ENCODE results near the gene PIP. TPM values are rescaled to one million over a fixed set of nuclear protein-coding genes. Genes with fewer than 3 reads are reported as not detected.

Gene PIP
- total RNA-seq, 1 experiment from 2014 or later: not detected

GRCh38 chr7:143130541-143130940, 1.3 kb upstream of the PIP start:
- Histone ChIP-seq H3K9me3 (ENCODE audit: low read length) (no peaks in the 10 kb centered on the region), H2AFZ (ENCODE audit: low read length) (no peak overlapping the region), H3K27me3 (ENCODE audit: low read length) (peaks cover 39% of the 10 kb centered on the region), H3K9me2 (replicated peaks; ENCODE audit: low read length) (no peaks in the 10 kb centered on the region), H4K20me1 (ENCODE audit: low read length) (no peaks in the 10 kb centered on the region), H3K4me2 (ENCODE audit: low read length) (no peak overlapping the region), H3F3A (ENCODE audit: low read length, unreplicated experiment) (no peaks in the 10 kb centered on the region), H3K27ac (ENCODE audit: low read length) (no peak overlapping the region), H3K4me3 (ENCODE audit: low read length) (no peak overlapping the region), H3K9ac (ENCODE audit: low read length) (no peak overlapping the region), H3K79me2 (ENCODE audit: low read length) (no peaks in the 10 kb centered on the region), H3K4me1 (ENCODE audit: insufficient read depth, low read length) (0 out of 2 replicates have a peak, but pooled peaks cover 4% of the 10 kb centered on the region), H3K36me3 (ENCODE audit: low read depth, low read length) (no peaks in the 10 kb centered on the region)
- no peak for DNase-seq
- TF ChIP-seq, protein P1, sequence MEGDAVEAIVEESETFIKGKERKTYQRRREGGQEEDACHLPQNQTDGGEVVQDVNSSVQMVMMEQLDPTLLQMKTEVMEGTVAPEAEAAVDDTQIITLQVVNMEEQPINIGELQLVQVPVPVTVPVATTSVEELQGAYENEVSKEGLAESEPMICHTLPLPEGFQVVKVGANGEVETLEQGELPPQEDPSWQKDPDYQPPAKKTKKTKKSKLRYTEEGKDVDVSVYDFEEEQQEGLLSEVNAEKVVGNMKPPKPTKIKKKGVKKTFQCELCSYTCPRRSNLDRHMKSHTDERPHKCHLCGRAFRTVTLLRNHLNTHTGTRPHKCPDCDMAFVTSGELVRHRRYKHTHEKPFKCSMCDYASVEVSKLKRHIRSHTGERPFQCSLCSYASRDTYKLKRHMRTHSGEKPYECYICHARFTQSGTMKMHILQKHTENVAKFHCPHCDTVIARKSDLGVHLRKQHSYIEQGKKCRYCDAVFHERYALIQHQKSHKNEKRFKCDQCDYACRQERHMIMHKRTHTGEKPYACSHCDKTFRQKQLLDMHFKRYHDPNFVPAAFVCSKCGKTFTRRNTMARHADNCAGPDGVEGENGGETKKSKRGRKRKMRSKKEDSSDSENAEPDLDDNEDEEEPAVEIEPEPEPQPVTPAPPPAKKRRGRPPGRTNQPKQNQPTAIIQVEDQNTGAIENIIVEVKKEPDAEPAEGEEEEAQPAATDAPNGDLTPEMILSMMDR (conservative IDR thresholded peaks at IDR 0.05; ENCODE audit: low read depth, low read length): no peak
- TF ChIP-seq EZH2phosphoT487 (IDR thresholded peaks at IDR 0.05; ENCODE audit: borderline replicate concordance, low read length) (no peak), EZH2 (IDR thresholded peaks at IDR 0.05; ENCODE audit: low read length, unreplicated experiment) (no peak)
- no TSS peak for BruUV-seq (replicated peaks)
- CTCF ChIA-PET: no interaction called here
- no peak for ATAC-seq
- intact Hi-C loops (cut with micrococcal nuclease): no loop called here
- POLR2A ChIA-PET (ENCODE audit: unreplicated experiment): no interaction called here

DNA sequence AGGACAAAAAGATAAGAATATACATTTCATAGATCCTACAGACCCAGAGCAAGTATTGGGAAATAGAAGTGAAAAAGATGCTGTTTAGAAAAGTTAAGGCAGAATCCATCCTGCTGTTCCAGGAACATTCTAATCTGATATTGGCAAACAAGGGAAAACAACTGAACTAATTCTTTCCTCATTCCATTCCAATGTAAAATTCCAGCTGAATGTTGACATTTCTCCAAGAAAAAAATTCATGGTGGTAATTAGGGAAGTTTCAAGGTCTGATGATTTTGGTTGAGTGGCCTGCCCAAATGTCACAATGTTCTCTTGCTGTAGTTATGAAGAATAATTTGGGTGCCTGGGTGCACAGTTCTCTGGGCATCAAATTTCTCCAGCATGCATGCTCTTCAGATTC, 15.2 kb downstream of the PIP start:
- ChIA-PET POLR2A (ENCODE audit: unreplicated experiment) (no interaction called here), CTCF (no interaction called here)
- intact Hi-C loops (cut with micrococcal nuclease): no loop called here
- Histone ChIP-seq H3K27me3 (ENCODE audit: low read length) (peaks cover 37% of the 10 kb centered on the region; the same call in 1 of the 2 replicates), H3K4me1 (ENCODE audit: insufficient read depth, low read length) (no peaks in the 10 kb centered on the region), H3F3A (ENCODE audit: low read length, unreplicated experiment) (no peaks in the 10 kb centered on the region), H3K36me3 (ENCODE audit: low read depth, low read length) (no peaks in the 10 kb centered on the region), H4K20me1 (ENCODE audit: low read length) (no peaks in the 10 kb centered on the region), H3K9me3 (ENCODE audit: low read length) (no peaks in the 10 kb centered on the region), H3K4me3 (ENCODE audit: low read length) (no peak overlapping the region), H3K79me2 (ENCODE audit: low read length) (no peaks in the 10 kb centered on the region), H3K9me2 (replicated peaks; ENCODE audit: low read length) (no peaks in the 10 kb centered on the region), H3K4me2 (ENCODE audit: low read length) (no peak overlapping the region), H2AFZ (ENCODE audit: low read length) (no peak overlapping the region), H3K9ac (ENCODE audit: low read length) (no peak overlapping the region), H3K27ac (ENCODE audit: low read length) (no peak overlapping the region)
- DNase-seq (no peak), ATAC-seq (no peak)
- TF ChIP-seq EZH2 (IDR thresholded peaks at IDR 0.05; ENCODE audit: low read length, unreplicated experiment) (no peak), EZH2phosphoT487 (IDR thresholded peaks at IDR 0.05; ENCODE audit: borderline replicate concordance, low read length) (no peak)
- TF ChIP-seq, protein P1 (conservative IDR thresholded peaks at IDR 0.05; ENCODE audit: low read depth, low read length): no peak
- BruUV-seq (replicated peaks): no TSS peak

- intact Hi-C loops (cut with micrococcal nuclease): no loop called here
- H3K9me3 ChIP-seq (ENCODE audit: low read length): no peaks in the 10 kb centered on the region
- no peak overlapping the region for H3K27ac ChIP-seq (ENCODE audit: low read length)
- no peaks in the 10 kb centered on the region for H3K9me2 ChIP-seq (replicated peaks; ENCODE audit: low read length)
- H3K9ac ChIP-seq (ENCODE audit: low read length): no peak overlapping the region
- H2AFZ ChIP-seq (ENCODE audit: low read length): no peak overlapping the region
- H3K79me2 ChIP-seq (ENCODE audit: low read length): no peaks in the 10 kb centered on the region
- H3K27me3 ChIP-seq (ENCODE audit: low read length): peaks cover 37% of the 10 kb centered on the region; the same call in 1 of the 2 replicates
- TF ChIP-seq, protein P1 (conservative IDR thresholded peaks at IDR 0.05; ENCODE audit: low read depth, low read length): no peak
- TF ChIP-seq EZH2 (IDR thresholded peaks at IDR 0.05; ENCODE audit: low read length, unreplicated experiment) (no peak), EZH2phosphoT487 (IDR thresholded peaks at IDR 0.05; ENCODE audit: borderline replicate concordance, low read length) (no peak)
- H3K4me1 ChIP-seq (ENCODE audit: insufficient read depth, low read length): no peaks in the 10 kb centered on the region
- POLR2A ChIA-PET (ENCODE audit: unreplicated experiment): no interaction called here
- ATAC-seq: no peak
- H3K4me3 ChIP-seq (ENCODE audit: low read length): no peak overlapping the region
- H4K20me1 ChIP-seq (ENCODE audit: low read length): no peaks in the 10 kb centered on the region
- CTCF ChIA-PET: no interaction called here
- H3K4me2 ChIP-seq (ENCODE audit: low read length): no peak overlapping the region
- H3F3A ChIP-seq (ENCODE audit: low read length, unreplicated experiment): no peaks in the 10 kb centered on the region
- H3K36me3 ChIP-seq (ENCODE audit: low read depth, low read length): no peaks in the 10 kb centered on the region
- BruUV-seq (replicated peaks): no TSS peak
- no peak for DNase-seq
Observed at GRCh38 chr7:143148050-143148449, 16.2 kb downstream of the PIP start.

Data from PC-3 (cell line).